Endometrial microvascular endothelial cells (primary cell): ENCODE measurements around the gene FAS. TPM values are rescaled to one million over a fixed set of nuclear protein-coding genes. Genes with fewer than 3 reads are reported as not detected.

Experiments used
- total RNA-seq: library from RNA; depleted of rRNA; stranded (reverse); fragments of >200 nt; gene quantifications from one replicate; pipeline ENCODE4 v1.2.3, GENCODE V29; 2015; ENCODE audit errors: inconsistent ontology term

The FAS gene
- total RNA-seq, 1 donor from 2014 or later, result 5.8 TPM

Other genes with a start within 250 kb of the FAS start
- gene LIPN, start 230.8 kb upstream of the FAS start, total RNA-seq, result not detected
- not detected for gene LIPM, start 188.1 kb upstream of the FAS start, total RNA-seq
- gene ANKRD22, start 139.0 kb upstream of the FAS start, total RNA-seq, result not detected
- gene STAMBPL1, start 110.6 kb upstream of the FAS start, total RNA-seq, result 1.1 TPM
- gene ACTA2, start 38.0 kb upstream of the FAS start, total RNA-seq, result 36.9 TPM
- not detected for gene CH25H, start 216.5 kb downstream of the FAS start, total RNA-seq